Peyer's patch (tissue), 4 donors: ENCODE measurements around the gene MMP28. TPM values are rescaled to one million over a fixed set of nuclear protein-coding genes. Genes with fewer than 3 reads are reported as not detected.
A peak's percentile ranks its signal among the peaks of the same experiment; 100 is the strongest.

Experiments used
- DNase-seq, 3 donors: peaks; one replicate each; pipeline ENCODE4 v3.0.0-alpha.2; 2017 to 2019
- H3K27ac ChIP-seq, 4 donors: fragments of 200-600 bp; sonication (generic); one replicate each; pipeline ENCODE4 v1.5.1; 2016 to 2019
- H3K27me3 ChIP-seq, 2 donors: fragments of 200-600 bp; sonication (generic); one replicate each; pipeline ENCODE4 v1.5.1; 2019
- H3K36me3 ChIP-seq, 3 donors: fragments of 200-600 bp; sonication (generic); one replicate each; pipeline ENCODE4 v1.5.1; 2016 to 2019
- H3K4me1 ChIP-seq, 4 donors: fragments of 200-600 bp; sonication (generic); one replicate each; pipeline ENCODE4 v1.5.1; 2016 to 2019
- H3K4me3 ChIP-seq, 4 donors: fragments of 200-600 bp; sonication (generic); 1 replicate in 3 of 4; 2 replicates in 1 of 4; pipeline ENCODE4 v1.5.1; 2016 to 2019; ENCODE audit warnings: mild to moderate bottlenecking in 1 of 4
- H3K9me3 ChIP-seq, 4 donors: fragments of 200-600 bp; sonication (generic); one replicate each; pipeline ENCODE4 v1.5.1; 2016 to 2019; ENCODE audit warnings: mild to moderate bottlenecking in 1 of 4
- CTCF ChIP-seq, 6 experiments: fragments of 450-650 bp in 4 of 6; fragments of 200-600 bp in 2 of 6; sonication (generic) in 1 of 6; IDR thresholded peaks; one replicate each; pipeline ENCODE4 v1.5.1; 2017 to 2019; ENCODE audit warnings: antibody characterized with exemption in 6 of 6, mild to moderate bottlenecking in 3 of 6, moderate library complexity in 1 of 6
- POLR2A ChIP-seq, 2 donors: fragments of 450-650 bp; IDR thresholded peaks; one replicate each; pipeline ENCODE4 v1.5.1; 2017; ENCODE audit warnings: antibody characterized with exemption in 2 of 2, mild to moderate bottlenecking in 2 of 2, moderate library complexity in 2 of 2
- total RNA-seq, 4 donors: library from RNA; depleted of rRNA; stranded (reverse); fragments of >200 nt; gene quantifications; one replicate each; pipeline ENCODE4 v1.1.0, GENCODE V29; 2016

The MMP28 gene
- total RNA-seq, 4 donors from 2014 or later: 3.3 to 85.3 (median 56.7) TPM

GRCh38 chr17:35790841-35791240 lies 4.6 kb downstream of the MMP28 start:
- no peak for TF ChIP-seq CTCF (IDR thresholded peaks at IDR 0.05)
- TF ChIP-seq POLR2A (IDR thresholded peaks at IDR 0.05): no peak
- DNase-seq: no peak

GRCh38 chr17:35788477-35789368 lies 6.7 kb downstream of the MMP28 start:
- Histone ChIP-seq H3K27ac (peak overlapping the region in 2 of 4 donors; percentile 69 to 71), H3K36me3 (no peaks in the 10 kb centered on the region), H3K4me3 (no peak overlapping the region), H3K4me1 (peaks cover 0 to 44% (median 10%) of the 10 kb centered on the region in 4 donors), H3K27me3 (no peaks in the 10 kb centered on the region), H3K9me3 (no peaks in the 10 kb centered on the region)
- no peak for DNase-seq
- TF ChIP-seq CTCF (IDR thresholded peaks at IDR 0.05): no peak
- TF ChIP-seq POLR2A (IDR thresholded peaks at IDR 0.05): no peak

More at GRCh38 chr17:35790841-35791240, 4.6 kb downstream of the MMP28 start:
- H3K36me3 ChIP-seq: no peaks in the 10 kb centered on the region
- no peaks in the 10 kb centered on the region for H3K9me3 ChIP-seq
- H3K4me1 ChIP-seq: peaks cover 3 to 31% (median 6%) of the 10 kb centered on the region in 4 donors
- H3K4me3 ChIP-seq: no peak overlapping the region
- H3K27me3 ChIP-seq: no peaks in the 10 kb centered on the region
- H3K27ac ChIP-seq: peak overlapping the region in 1 of 4 donors; percentile 5

- no peaks in the 10 kb centered on the region for H3K27me3 ChIP-seq
- no peak overlapping the region for H3K4me3 ChIP-seq
- no peaks in the 10 kb centered on the region for H3K9me3 ChIP-seq
- no peaks in the 10 kb centered on the region for H3K36me3 ChIP-seq
- TF ChIP-seq POLR2A (IDR thresholded peaks at IDR 0.05): no peak
- no peak for TF ChIP-seq CTCF (IDR thresholded peaks at IDR 0.05)
- no peak for DNase-seq
- peak overlapping the region in 2 of 4 donors; percentile 71 for H3K27ac ChIP-seq
- peaks cover 0 to 55% (median 11%) of the 10 kb centered on the region in 4 donors for H3K4me1 ChIP-seq
Observed at GRCh38 chr17:35786941-35787432, 8.5 kb downstream of the MMP28 start.

GRCh38 chr17:35784895-35785294 lies 10.5 kb downstream of the MMP28 start:
- Histone ChIP-seq H3K36me3 (no peaks in the 10 kb centered on the region), H3K4me3 (no peak overlapping the region), H3K4me1 (peaks cover 0 to 56% (median 11%) of the 10 kb centered on the region in 4 donors), H3K27ac (peak overlapping the region in 3 of 4 donors; percentile 73 to 94 (median 85)), H3K27me3 (no peaks in the 10 kb centered on the region), H3K9me3 (no peaks in the 10 kb centered on the region)
- DNase-seq: no peak
- TF ChIP-seq CTCF (IDR thresholded peaks at IDR 0.05): no peak
- TF ChIP-seq POLR2A (IDR thresholded peaks at IDR 0.05): no peak

GRCh38 chr17:35780950-35781349 lies 14.5 kb downstream of the MMP28 start:
- no peak overlapping the region for H3K4me3 ChIP-seq
- peaks cover 0 to 41% (median 6%) of the 10 kb centered on the region in 4 donors for H3K4me1 ChIP-seq
- peak overlapping the region in 2 of 4 donors; percentile 7 to 63 for H3K27ac ChIP-seq
- H3K36me3 ChIP-seq: peaks cover 0 to 8% (median 0%) of the 10 kb centered on the region in 3 donors
- H3K27me3 ChIP-seq: no peaks in the 10 kb centered on the region
- no peak for DNase-seq
- TF ChIP-seq CTCF (IDR thresholded peaks at IDR 0.05) (no peak), POLR2A (IDR thresholded peaks at IDR 0.05) (no peak)
- H3K9me3 ChIP-seq: no peaks in the 10 kb centered on the region
